GM12878 (cell line): ENCODE measurements around the gene ZFAND2A. TPM values are rescaled to one million over a fixed set of nuclear protein-coding genes. Genes with fewer than 3 reads are reported as not detected.
A peak's percentile ranks its signal among the peaks of the same experiment; 100 is the strongest.

Experiments used
- BRCA1 ChIP-seq: IDR thresholded peaks from 2 replicates; pipeline ENCODE4 v1.6.1; 2011; ENCODE audit warnings: low read depth, low read length, improper control_type of control experiment
- CBX5 ChIP-seq: sonication (generic); IDR thresholded peaks from 2 replicates; pipeline ENCODE4 v1.6.1; 2016; ENCODE audit warnings: low read depth, moderate library complexity, mild to moderate bottlenecking, inconsistent platforms
- CEBPB ChIP-seq, 2 experiments: fragments of 150-350 bp in 1 of 2; IDR thresholded peaks; 2 replicates each; pipeline ENCODE4 v1.6.1; 2012 to 2014; ENCODE audit warnings: low read depth in 2 of 2, low read length in 2 of 2, borderline replicate concordance in 1 of 2, inconsistent platforms in 1 of 2
- DPF2 ChIP-seq: fragments of 450-650 bp; IDR thresholded peaks from 2 replicates; pipeline ENCODE4 v1.6.1; 2017; ENCODE audit warnings: mild to moderate bottlenecking
- EED ChIP-seq: sonication (generic); IDR thresholded peaks from 2 replicates; pipeline ENCODE4 v1.6.1; 2016; ENCODE audit warnings: antibody characterized with exemption, low read depth
- EP300 ChIP-seq, 2 experiments: fragments of 150-350 bp in 1 of 2; IDR thresholded peaks; 2 replicates each; pipeline ENCODE4 v1.6.1; 2011 to 2012; ENCODE audit warnings: low read depth in 2 of 2, low read length in 2 of 2, borderline replicate concordance in 1 of 2, improper control_type of control experiment in 1 of 2, inconsistent platforms in 1 of 2; ENCODE audit not compliant: control insufficient read depth in 1 of 2
- ESRRA ChIP-seq: IDR thresholded peaks from 2 replicates; pipeline ENCODE4 v1.6.1; 2012; ENCODE audit warnings: mild to moderate bottlenecking, low read length, improper control_type of control experiment
- FOS ChIP-seq: IDR thresholded peaks from 3 replicates; pipeline ENCODE4 v1.6.1; 2011; ENCODE audit warnings: borderline replicate concordance; ENCODE audit not compliant: insufficient read length; ENCODE audit errors: extremely low read depth
- FOXM1 ChIP-seq: IDR thresholded peaks from 2 replicates; pipeline ENCODE4 v1.6.1; 2012; ENCODE audit warnings: low read depth, mild to moderate bottlenecking, inconsistent platforms, low read length, moderate library complexity
- GATAD2B ChIP-seq: fragments of 450-650 bp; conservative IDR thresholded peaks from 2 replicates; pipeline ENCODE4 v1.6.1; 2017; ENCODE audit warnings: low read depth, mild to moderate bottlenecking, moderate library complexity
- HDAC2 ChIP-seq: fragments of 200-600 bp; sonication (generic); IDR thresholded peaks from 2 replicates; pipeline ENCODE4 v1.6.1; 2017
- IKZF2 ChIP-seq, 2 experiments: fragments of 450-650 bp; IDR thresholded peaks; 2 replicates each; pipeline ENCODE4 v1.6.1; 2017; ENCODE audit warnings: mild to moderate bottlenecking in 2 of 2, moderate library complexity in 2 of 2
- NR2F1 ChIP-seq: fragments of 450-650 bp; conservative IDR thresholded peaks from 2 replicates; pipeline ENCODE4 v1.6.1; 2017; ENCODE audit warnings: mild to moderate bottlenecking
- PAX8 ChIP-seq: fragments of 450-650 bp; IDR thresholded peaks from 2 replicates; pipeline ENCODE4 v1.6.1; 2017; ENCODE audit warnings: mild to moderate bottlenecking, moderate library complexity
- POU2F2 ChIP-seq: IDR thresholded peaks from 3 replicates; pipeline ENCODE4 v1.6.1; 2011; ENCODE audit warnings: low read depth, mild to moderate bottlenecking, low read length, borderline replicate concordance
- PRDM15 ChIP-seq: fragments of 450-650 bp; formaldehyde crosslinking; IDR thresholded peaks from 2 replicates; pipeline ENCODE4 v1.4.0; 2020; ENCODE audit warnings: mild to moderate bottlenecking, moderate library complexity
- RAD51 ChIP-seq: fragments of 450-650 bp; IDR thresholded peaks from 2 replicates; pipeline ENCODE4 v1.6.1; 2016; ENCODE audit warnings: moderate library complexity, mild to moderate bottlenecking, inconsistent platforms
- SP1 ChIP-seq: IDR thresholded peaks from one replicate; pipeline ENCODE4 v1.6.1; 2011; ENCODE audit warnings: low read depth, low read length
- SPI1 ChIP-seq: IDR thresholded peaks from 2 replicates; pipeline ENCODE4 v1.6.1; 2011; ENCODE audit warnings: low read depth, mild to moderate bottlenecking, low read length, moderate library complexity, borderline replicate concordance; ENCODE audit not compliant: insufficient read depth
- TARDBP ChIP-seq: IDR thresholded peaks from 2 replicates; pipeline ENCODE4 v1.6.1; 2016; ENCODE audit warnings: borderline replicate concordance
- YY1 ChIP-seq: IDR thresholded peaks from 2 replicates; pipeline ENCODE4 v1.6.1; 2011; ENCODE audit warnings: low read depth, mild to moderate bottlenecking, low read length
- ZBED1 ChIP-seq: IDR thresholded peaks from 2 replicates; pipeline ENCODE4 v1.6.1; 2016; ENCODE audit warnings: borderline replicate concordance
- ZNF217 ChIP-seq: fragments of 450-650 bp; IDR thresholded peaks from 2 replicates; pipeline ENCODE4 v1.6.1; 2017; ENCODE audit warnings: antibody characterized with exemption, mild to moderate bottlenecking
- ZNF274 ChIP-seq: IDR thresholded peaks from one replicate; pipeline ENCODE4 v1.8.0; 2011; ENCODE audit not compliant: insufficient read length, insufficient read depth
- polyA plus RNA-seq, 11 experiments: library from polyadenylated mRNA; depleted of rRNA in 4 of 11; unstranded in 6 of 11; stranded (reverse) in 5 of 11; fragments of >200 nt; fragmentation: Nextera tagmentation in 4 of 11; fragmentation: Illumina TruSeq in 1 of 11; extraction: Ambion mirVana in 4 of 11; extraction: Trizol in 1 of 11; gene quantifications; 1 replicate in 1 of 11; 2 replicates in 10 of 11; pipeline versions ENCODE4 v1.2.1 to v1.2.3, GENCODE V29; 2011 to 2016; ENCODE audit warnings: inconsistent platforms in 2 of 11, missing spikeins in 2 of 11, low read depth in 1 of 11
- total RNA-seq, 4 experiments: library from RNA; depleted of rRNA in 3 of 4; stranded (reverse); fragments of >200 nt in 3 of 4; fragmentation: Illumina TruSeq in 1 of 4; extraction: Trizol in 1 of 4; gene quantifications; 2 replicates each; pipeline versions ENCODE4 v1.2.1 to v1.2.3, GENCODE V29; 2013 to 2021
- TF ChIP-seq, protein P1 (sequence below): IDR thresholded peaks from 2 replicates; pipeline ENCODE4 v1.6.1; 2011; ENCODE audit warnings: mild to moderate bottlenecking, low read depth, low read length, moderate library complexity; ENCODE audit not compliant: insufficient replicate concordance
- TF ChIP-seq, protein P2 (sequence below): fragments of 450-650 bp; IDR thresholded peaks from 2 replicates; pipeline ENCODE4 v1.6.1; 2017; ENCODE audit warnings: mild to moderate bottlenecking

ZFAND2A gene
- total and polyA plus RNA-seq, 10 of the 15 experiments (the other 5 are each of a cell fraction or from before 2014, with no cell fraction given), result 14.8 to 39.9 (median 20.8) TPM

GRCh38 chr7:1175967-1176851, 16.2 kb upstream of the ZFAND2A start (continued):
- no peak for TF ChIP-seq PRDM15
- TF ChIP-seq, protein P1, sequence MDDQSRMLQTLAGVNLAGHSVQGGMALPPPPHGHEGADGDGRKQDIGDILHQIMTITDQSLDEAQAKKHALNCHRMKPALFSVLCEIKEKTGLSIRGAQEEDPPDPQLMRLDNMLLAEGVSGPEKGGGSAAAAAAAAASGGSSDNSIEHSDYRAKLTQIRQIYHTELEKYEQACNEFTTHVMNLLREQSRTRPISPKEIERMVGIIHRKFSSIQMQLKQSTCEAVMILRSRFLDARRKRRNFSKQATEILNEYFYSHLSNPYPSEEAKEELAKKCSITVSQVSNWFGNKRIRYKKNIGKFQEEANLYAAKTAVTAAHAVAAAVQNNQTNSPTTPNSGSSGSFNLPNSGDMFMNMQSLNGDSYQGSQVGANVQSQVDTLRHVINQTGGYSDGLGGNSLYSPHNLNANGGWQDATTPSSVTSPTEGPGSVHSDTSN, result no peak
- peak; percentile 27 for TF ChIP-seq SP1
- peak in 1 of 2 experiments; percentile 27; a peak in 1 of 4 replicates for TF ChIP-seq IKZF2 (IDR thresholded peaks at IDR 0.05)
- TF ChIP-seq CBX5, result no peak
- TF ChIP-seq PAX8, result no peak
- TF ChIP-seq, protein P2, sequence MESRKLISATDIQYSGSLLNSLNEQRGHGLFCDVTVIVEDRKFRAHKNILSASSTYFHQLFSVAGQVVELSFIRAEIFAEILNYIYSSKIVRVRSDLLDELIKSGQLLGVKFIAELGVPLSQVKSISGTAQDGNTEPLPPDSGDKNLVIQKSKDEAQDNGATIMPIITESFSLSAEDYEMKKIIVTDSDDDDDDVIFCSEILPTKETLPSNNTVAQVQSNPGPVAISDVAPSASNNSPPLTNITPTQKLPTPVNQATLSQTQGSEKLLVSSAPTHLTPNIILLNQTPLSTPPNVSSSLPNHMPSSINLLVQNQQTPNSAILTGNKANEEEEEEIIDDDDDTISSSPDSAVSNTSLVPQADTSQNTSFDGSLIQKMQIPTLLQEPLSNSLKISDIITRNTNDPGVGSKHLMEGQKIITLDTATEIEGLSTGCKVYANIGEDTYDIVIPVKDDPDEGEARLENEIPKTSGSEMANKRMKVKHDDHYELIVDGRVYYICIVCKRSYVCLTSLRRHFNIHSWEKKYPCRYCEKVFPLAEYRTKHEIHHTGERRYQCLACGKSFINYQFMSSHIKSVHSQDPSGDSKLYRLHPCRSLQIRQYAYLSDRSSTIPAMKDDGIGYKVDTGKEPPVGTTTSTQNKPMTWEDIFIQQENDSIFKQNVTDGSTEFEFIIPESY, result no peak
- TF ChIP-seq ZBED1, result no peak
- no peak for TF ChIP-seq ESRRA
- TF ChIP-seq TARDBP, result no peak
- TF ChIP-seq EP300 (IDR thresholded peaks at IDR 0.05; ENCODE audit: borderline replicate concordance in 1 of 2, control insufficient read depth in 1 of 2, low read depth in 2 of 2, low read length in 2 of 2), result no peak
- no peak for TF ChIP-seq BRCA1
- TF ChIP-seq ZNF217, result no peak
- no peak for TF ChIP-seq ZNF274
- no peak for TF ChIP-seq CEBPB (IDR thresholded peaks at IDR 0.05; ENCODE audit: borderline replicate concordance in 1 of 2, low read depth in 2 of 2, low read length in 2 of 2)
- peak; percentile 83 for TF ChIP-seq NR2F1
- TF ChIP-seq YY1, result peak; percentile 52; the same call in 1 of the 2 replicates
- TF ChIP-seq DPF2, result peak; percentile 43; the same call in 1 of the 2 replicates
- no peak for TF ChIP-seq SPI1
- no peak for TF ChIP-seq RAD51
- TF ChIP-seq GATAD2B, result peak; percentile 60
- no peak for TF ChIP-seq POU2F2
- no peak for TF ChIP-seq FOS
- TF ChIP-seq FOXM1, result no peak
- TF ChIP-seq EED, result 0 out of 2 replicates have a peak, but pooled peaks have one; percentile 14
- TF ChIP-seq HDAC2, result no peak
